Bronchial epithelial cell (primary cell): ENCODE data around the gene XIRP2. TPM values are rescaled to one million over a fixed set of nuclear protein-coding genes. Genes with fewer than 3 reads are reported as not detected.

Source experiments
- DNase-seq: peaks from one replicate; pipeline ENCODE4 v3.0.0-alpha.2; 2010; ENCODE audit warnings: low read depth
- FAIRE-seq: peaks from 2 replicates; lab custom pipeline; 2011; peaks lifted over from hg19 to GRCh38; lab: Jason Lieb, UNC
- H3K27me3 ChIP-seq: 2 replicates; pipeline ENCODE4 v1.5.1; 2011; ENCODE audit warnings: low read length; ENCODE audit not compliant: control insufficient read depth, insufficient read depth
- H3K36me3 ChIP-seq: 2 replicates; pipeline ENCODE4 v1.5.1; 2011; ENCODE audit warnings: low read length; ENCODE audit not compliant: control insufficient read depth, insufficient read depth
- H3K4me3 ChIP-seq: 2 replicates; pipeline ENCODE4 v1.5.1; 2011; ENCODE audit warnings: mild to moderate bottlenecking, low read depth, low read length, control low read depth
- CTCF ChIP-seq: IDR thresholded peaks from 2 replicates; pipeline ENCODE4 v1.5.1; 2011; ENCODE audit warnings: mild to moderate bottlenecking, moderate library complexity, low read length, control low read depth, inconsistent platforms; ENCODE audit not compliant: insufficient read depth, severe bottlenecking
- total RNA-seq: library from RNA; depleted of rRNA; stranded (reverse); fragments of >200 nt; gene quantifications from 2 replicates; pipeline ENCODE4 v1.2.1, GENCODE V29; 2014

The XIRP2 gene
- total RNA-seq, 1 donor from 2014 or later = not detected

- DNase-seq (no peak), FAIRE-seq (no peak)
- Histone ChIP-seq H3K4me3 (no peak overlapping the region), H3K27me3 (no peaks in the 10 kb centered on the region), H3K36me3 (no peaks in the 10 kb centered on the region)
- TF ChIP-seq CTCF = no peak
These were observed 7.0 kb downstream of the XIRP2 start for GRCh38 chr2:166895243-166895642.

DNA sequence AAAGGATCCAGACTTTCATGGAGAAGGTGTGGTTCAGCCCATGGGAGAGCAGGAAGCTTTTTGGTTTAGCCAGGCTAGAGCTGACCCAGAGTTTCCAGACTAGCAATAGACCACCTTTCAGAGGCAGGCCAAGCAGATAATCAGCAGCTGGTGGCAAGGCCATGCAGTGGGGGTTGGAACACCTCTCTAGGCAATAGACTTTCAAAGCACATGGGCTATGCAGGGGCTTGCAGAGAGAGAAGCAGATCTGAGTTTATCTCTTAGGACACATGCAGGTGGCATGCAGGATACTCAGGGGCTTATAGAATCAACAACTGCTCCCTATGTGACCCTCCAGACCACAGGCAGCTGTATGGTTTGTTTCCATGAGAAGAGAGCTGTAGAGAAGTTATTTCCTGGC is 9.4 kb downstream of the XIRP2 start:
- Histone ChIP-seq H3K4me3 (no peak overlapping the region), H3K27me3 (no peaks in the 10 kb centered on the region), H3K36me3 (no peaks in the 10 kb centered on the region)
- TF ChIP-seq CTCF = no peak
- no peak for DNase-seq
- FAIRE-seq = no peak

GRCh38 chr2:166899676-166900075 is 11.4 kb downstream of the XIRP2 start:
- H3K4me3 ChIP-seq = no peak overlapping the region
- FAIRE-seq (no peak), DNase-seq (no peak)
- H3K27me3 ChIP-seq = no peaks in the 10 kb centered on the region
- no peaks in the 10 kb centered on the region for H3K36me3 ChIP-seq
- no peak for TF ChIP-seq CTCF

DNA sequence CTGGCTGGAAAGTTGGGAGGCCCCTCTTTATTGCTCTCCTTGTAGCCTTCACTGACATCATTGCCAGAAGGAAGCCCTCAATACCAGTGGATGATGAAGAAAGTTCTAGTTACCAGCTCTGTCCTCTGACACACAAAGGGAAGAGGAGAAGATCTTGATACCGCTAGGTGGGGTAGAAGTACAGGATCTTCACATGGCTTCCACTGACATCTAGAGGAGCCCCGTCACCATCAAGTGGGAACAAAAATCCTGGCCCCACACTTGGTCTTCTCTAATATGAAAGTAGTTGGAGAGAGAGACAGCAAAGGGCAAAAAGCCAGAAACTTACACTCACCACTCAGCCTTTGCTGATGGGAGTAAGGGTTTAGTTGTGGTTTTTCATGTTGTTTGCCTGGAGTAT is 12.4 kb downstream of the XIRP2 start:
- H3K27me3 ChIP-seq = no peaks in the 10 kb centered on the region
- DNase-seq (peak; percentile 19), FAIRE-seq (no peak)
- H3K4me3 ChIP-seq = no peak overlapping the region
- TF ChIP-seq CTCF = peak; percentile 38
- H3K36me3 ChIP-seq = no peaks in the 10 kb centered on the region

GRCh38 chr2:166901336-166901735 is 13.1 kb downstream of the XIRP2 start:
- no peak overlapping the region for H3K4me3 ChIP-seq
- no peaks in the 10 kb centered on the region for H3K27me3 ChIP-seq
- FAIRE-seq (no peak), DNase-seq (no peak)
- TF ChIP-seq CTCF = no peak
- H3K36me3 ChIP-seq = no peaks in the 10 kb centered on the region

DNA sequence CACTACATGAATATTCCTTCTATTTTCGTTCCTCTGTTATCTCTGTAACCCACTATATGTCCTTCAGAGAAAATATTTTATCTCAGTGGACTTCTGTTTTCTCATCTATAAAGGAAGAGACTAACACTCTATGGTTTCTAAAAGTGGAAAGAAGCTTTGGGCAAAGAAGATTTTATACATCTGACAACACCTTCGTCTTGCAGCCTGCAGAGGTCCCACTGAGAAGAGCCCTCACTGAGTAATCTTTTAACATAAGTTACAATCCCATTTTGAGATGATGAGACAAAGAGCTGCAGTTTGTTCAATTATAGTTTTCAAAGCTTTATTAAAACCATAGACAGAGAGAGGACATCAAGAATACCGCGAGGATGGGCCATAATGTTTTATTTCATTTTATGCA is 28.7 kb downstream of the XIRP2 start:
- no peak for TF ChIP-seq CTCF
- no peak overlapping the region for H3K4me3 ChIP-seq
- DNase-seq (no peak), FAIRE-seq (no peak)
- H3K36me3 ChIP-seq = no peaks in the 10 kb centered on the region
- no peaks in the 10 kb centered on the region for H3K27me3 ChIP-seq
